GM11168 (cell line): ENCODE data around the gene GPD1.

Experiments
- in situ Hi-C: fragments of 300-500 bp; cut with MboI; formaldehyde crosslinking; loops from one replicate; pipeline ENCODE4 v1.12.0; 2022; ENCODE audit warnings: low sequenced_read_pairs; ENCODE audit not compliant: unreplicated experiment

GPD1 gene

GRCh38 chr12:50103767-50104321 is at the start of gene GPD1:
GPD1 (plus strand) TSS chr12:50104008; CDS start chr12:50104051, 43 bp downstream.
- in situ Hi-C loops, result no loop called here

GRCh38 chr12:50055831-50056638 is 47.8 kb upstream of the GPD1 start:
- in situ Hi-C loops, result loop anchor here (5.0 kb wide), 1 partner anchor 79 kb away; no protein-coding TSS in a partner anchor

- in situ Hi-C loops, result loop anchor here (5.0 kb wide), 1 partner anchor 79 kb away; no protein-coding TSS in a partner anchor
Measured at GRCh38 chr12:50056639-50056976, 47.2 kb upstream of the GPD1 start.

- in situ Hi-C loops, result loop anchor here (5.0 kb wide), 1 partner anchor 80 kb away; no protein-coding TSS in a partner anchor
Measured at GRCh38 chr12:50057000-50057841, 46.6 kb upstream of the GPD1 start, which contains the start of gene ASIC1. ASIC1 (plus strand) TSS chr12:50057596; CDS start chr12:50058767, 1,171 bp downstream.

- in situ Hi-C loops, result loop anchor here (5.0 kb wide), 1 partner anchor 81 kb away; no protein-coding TSS in a partner anchor
Measured at GRCh38 chr12:50057896-50058670, 45.7 kb upstream of the GPD1 start.

- in situ Hi-C loops, result loop anchor here (5.0 kb wide), 1 partner anchor 82 kb away; no protein-coding TSS in a partner anchor
Measured at GRCh38 chr12:50058743-50059312, 45.0 kb upstream of the GPD1 start.

GRCh38 chr12:50059440-50060119 is 44.2 kb upstream of the GPD1 start:
- in situ Hi-C loops, result loop anchor here (5.0 kb wide), 1 partner anchor 82 kb away; no protein-coding TSS in a partner anchor

GRCh38 chr12:50060120-50060468 is 43.7 kb upstream of the GPD1 start:
- in situ Hi-C loops, result no loop called here

GRCh38 chr12:50061171-50061570 is 42.6 kb upstream of the GPD1 start:
- in situ Hi-C loops, result no loop called here

GRCh38 chr12:50061946-50062686 is 41.7 kb upstream of the GPD1 start:
- in situ Hi-C loops, result no loop called here

- in situ Hi-C loops, result no loop called here
Measured at GRCh38 chr12:50062728-50063460, 40.9 kb upstream of the GPD1 start.

- in situ Hi-C loops, result no loop called here
Measured at GRCh38 chr12:50065726-50066310, 38.0 kb upstream of the GPD1 start.

GRCh38 chr12:50066402-50066801 is 37.4 kb upstream of the GPD1 start:
- in situ Hi-C loops, result no loop called here

- in situ Hi-C loops, result no loop called here
Measured at GRCh38 chr12:50069069-50069468, 34.7 kb upstream of the GPD1 start.

- in situ Hi-C loops, result no loop called here
Measured at GRCh38 chr12:50069539-50069938, 34.3 kb upstream of the GPD1 start.

GRCh38 chr12:50070314-50071060 is 33.3 kb upstream of the GPD1 start:
- in situ Hi-C loops, result no loop called here
